ENCODE results near the gene CLBA1. TPM values are rescaled to one million over a fixed set of nuclear protein-coding genes. Genes with fewer than 3 reads are reported as not detected.
"Not testable (repeated sequence)": the region's sequence is repeated elsewhere in the genome, so short reads cannot be mapped to it uniquely, and the experiment has no call there.

The CLBA1 gene
- total RNA-seq, 1 donor from 2014 or later: 16.2 TPM

- no peak overlapping the region for H3K4me3 Mint-ChIP-seq
- no peaks in the 10 kb centered on the region for H3K4me1 Mint-ChIP-seq (ENCODE audit: unreplicated experiment)
- H3K36me3 Mint-ChIP-seq: no peaks in the 10 kb centered on the region
- H3K27me3 Mint-ChIP-seq: peaks cover 36% of the 10 kb centered on the region
- H3K9me3 Mint-ChIP-seq: no peaks in the 10 kb centered on the region
- no peak for TF ChIP-seq CTCF (conservative IDR thresholded peaks at IDR 0.05)
- no peak for DNase-seq (ENCODE audit: extremely low spot score, unreplicated experiment)
- H3K27ac Mint-ChIP-seq: no peak overlapping the region
Measured at GRCh38 chr14:104942586-104942985, 43.0 kb upstream of the CLBA1 start.

DNA sequence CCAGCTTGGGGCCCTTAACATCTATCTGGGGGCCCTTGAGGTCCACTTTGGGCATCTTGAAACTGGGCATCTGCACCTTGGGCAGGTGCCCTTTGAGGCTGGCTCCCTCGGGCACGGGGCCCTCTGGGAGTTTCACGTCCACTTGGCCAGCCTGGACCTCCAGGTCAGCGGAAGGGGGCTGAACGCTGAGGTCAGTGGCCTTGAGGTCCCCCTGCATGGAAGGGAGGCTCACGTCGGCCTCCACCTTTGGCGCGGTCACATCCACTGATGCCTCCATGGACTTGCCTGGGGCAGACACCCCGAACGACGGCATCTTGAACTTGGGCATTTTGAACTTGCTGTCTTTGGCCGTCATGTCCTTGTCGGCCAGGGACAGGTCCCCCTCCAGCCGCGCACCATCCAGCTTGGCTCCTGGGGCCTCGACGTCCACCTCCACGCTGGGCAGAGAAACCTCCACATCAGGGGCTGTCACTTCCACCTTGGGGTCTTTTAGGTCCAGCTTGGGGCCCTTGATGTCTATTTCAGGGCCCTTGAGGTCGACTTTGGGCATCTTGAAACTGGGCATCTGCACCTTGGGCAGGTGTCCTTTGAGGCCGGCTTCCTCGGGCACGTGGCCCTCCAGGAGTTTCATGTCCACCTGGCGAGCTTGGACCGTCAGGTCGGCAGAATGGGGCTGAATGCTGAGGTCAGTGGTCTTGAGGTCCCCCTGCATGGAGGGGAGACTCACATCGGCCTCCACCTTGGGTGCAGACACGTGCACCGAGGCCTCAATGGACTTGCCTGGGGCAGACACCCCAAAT is 42.2 kb upstream of the CLBA1 start:
- H3K9me3 Mint-ChIP-seq; DNase-seq (ENCODE audit: extremely low spot score, unreplicated experiment); H3K27ac Mint-ChIP-seq; H3K4me1 Mint-ChIP-seq (ENCODE audit: unreplicated experiment); H3K36me3 Mint-ChIP-seq; H3K4me3 Mint-ChIP-seq: not testable (repeated sequence)
- H3K27me3 Mint-ChIP-seq: peaks cover 28% of the 10 kb centered on the region

DNA sequence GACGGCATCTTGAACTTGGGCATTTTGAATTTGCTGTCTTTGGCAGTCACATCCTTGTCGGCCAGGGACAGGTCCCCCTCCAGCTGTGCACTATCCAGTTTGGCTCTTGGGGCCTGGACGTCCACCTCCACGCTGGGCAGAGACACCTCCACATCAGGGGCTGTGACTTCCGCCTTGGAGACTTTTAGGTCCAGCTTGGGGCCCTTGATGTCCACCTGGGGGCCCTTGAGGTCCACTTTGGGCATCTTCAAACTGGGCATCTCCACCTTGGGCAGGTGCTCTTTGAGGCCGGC is 41.6 kb upstream of the CLBA1 start:
- not testable (repeated sequence) for H3K27ac Mint-ChIP-seq; DNase-seq (ENCODE audit: extremely low spot score, unreplicated experiment); H3K4me1 Mint-ChIP-seq (ENCODE audit: unreplicated experiment); H3K9me3 Mint-ChIP-seq; H3K4me3 Mint-ChIP-seq; H3K36me3 Mint-ChIP-seq
- peaks cover 22% of the 10 kb centered on the region for H3K27me3 Mint-ChIP-seq

- not testable (repeated sequence) for H3K36me3 Mint-ChIP-seq; DNase-seq (ENCODE audit: extremely low spot score, unreplicated experiment); H3K4me1 Mint-ChIP-seq (ENCODE audit: unreplicated experiment); H3K4me3 Mint-ChIP-seq; H3K9me3 Mint-ChIP-seq; H3K27ac Mint-ChIP-seq
- peaks cover 16% of the 10 kb centered on the region for H3K27me3 Mint-ChIP-seq
Measured at GRCh38 chr14:104944436-104945205, 41.0 kb upstream of the CLBA1 start.

DNA sequence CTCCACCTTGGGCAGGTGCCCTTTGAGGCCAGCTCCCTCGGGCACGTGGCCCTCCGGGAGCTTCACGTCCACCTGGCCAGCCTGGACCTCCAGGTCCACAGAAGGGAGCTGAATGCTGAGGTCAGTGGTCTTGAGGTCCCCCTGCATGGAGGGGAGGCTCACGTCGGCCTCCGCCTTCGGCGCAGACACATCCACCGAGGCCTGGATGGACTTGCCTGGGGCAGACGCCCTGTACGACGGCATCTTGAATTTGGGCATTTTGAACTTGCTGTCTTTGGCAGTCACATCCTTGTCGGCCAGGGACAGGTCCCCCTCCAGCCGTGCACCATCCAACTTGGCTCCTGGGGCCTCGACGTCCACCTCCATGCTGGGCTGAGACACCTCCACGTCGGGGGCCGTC is 40.3 kb upstream of the CLBA1 start:
- not testable (repeated sequence) for H3K4me1 Mint-ChIP-seq (ENCODE audit: unreplicated experiment); H3K4me3 Mint-ChIP-seq; H3K27ac Mint-ChIP-seq; DNase-seq (ENCODE audit: extremely low spot score, unreplicated experiment); H3K36me3 Mint-ChIP-seq; H3K27me3 Mint-ChIP-seq; H3K9me3 Mint-ChIP-seq

GRCh38 chr14:104945986-104946965 is 39.3 kb upstream of the CLBA1 start:
- not testable (repeated sequence) for H3K9me3 Mint-ChIP-seq; H3K4me3 Mint-ChIP-seq; DNase-seq (ENCODE audit: extremely low spot score, unreplicated experiment); H3K4me1 Mint-ChIP-seq (ENCODE audit: unreplicated experiment); H3K27me3 Mint-ChIP-seq; H3K36me3 Mint-ChIP-seq; H3K27ac Mint-ChIP-seq

DNA sequence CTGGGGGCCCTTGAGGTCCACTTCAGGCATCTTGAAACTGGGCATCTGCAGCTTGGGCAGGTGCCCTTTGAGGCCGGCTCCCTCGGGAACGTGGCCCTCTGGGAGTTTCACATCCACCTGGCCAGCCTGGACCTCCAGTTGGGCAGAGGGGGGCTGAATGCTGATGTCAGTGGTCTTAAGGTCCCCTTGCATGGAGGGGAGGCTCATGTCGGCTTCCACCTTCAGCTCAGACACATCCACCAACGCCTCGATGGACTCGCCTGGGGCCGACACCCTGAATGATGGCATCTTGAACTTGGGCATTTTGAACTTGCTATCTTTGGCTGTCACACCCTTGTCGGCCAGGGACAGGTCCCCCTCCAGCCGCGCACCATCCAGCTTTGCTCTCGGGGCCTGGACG is 38.4 kb upstream of the CLBA1 start:
- DNase-seq (ENCODE audit: extremely low spot score, unreplicated experiment); H3K9me3 Mint-ChIP-seq; H3K36me3 Mint-ChIP-seq; H3K4me3 Mint-ChIP-seq; H3K4me1 Mint-ChIP-seq (ENCODE audit: unreplicated experiment); H3K27me3 Mint-ChIP-seq; H3K27ac Mint-ChIP-seq: not testable (repeated sequence)

- H3K36me3 Mint-ChIP-seq; H3K27me3 Mint-ChIP-seq; H3K27ac Mint-ChIP-seq; H3K4me3 Mint-ChIP-seq; DNase-seq (ENCODE audit: extremely low spot score, unreplicated experiment); H3K9me3 Mint-ChIP-seq; H3K4me1 Mint-ChIP-seq (ENCODE audit: unreplicated experiment): not testable (repeated sequence)
Measured at GRCh38 chr14:104947881-104948735, 37.5 kb upstream of the CLBA1 start.
